ENCODE results near the gene PDZK1. TPM values are rescaled to one million over a fixed set of nuclear protein-coding genes. Genes with fewer than 3 reads are reported as not detected.

PDZK1 gene
- total RNA-seq, 1 experiment from 2014 or later: 1.3 TPM

GRCh38 chr1:145695821-145696629, 11.1 kb downstream of the PDZK1 start:
- intact Hi-C loops (cut with micrococcal nuclease; ENCODE audit: unreplicated experiment): no loop called here
- BruUV-seq (replicated peaks): no TSS peak
- TF ChIP-seq, protein P1, sequence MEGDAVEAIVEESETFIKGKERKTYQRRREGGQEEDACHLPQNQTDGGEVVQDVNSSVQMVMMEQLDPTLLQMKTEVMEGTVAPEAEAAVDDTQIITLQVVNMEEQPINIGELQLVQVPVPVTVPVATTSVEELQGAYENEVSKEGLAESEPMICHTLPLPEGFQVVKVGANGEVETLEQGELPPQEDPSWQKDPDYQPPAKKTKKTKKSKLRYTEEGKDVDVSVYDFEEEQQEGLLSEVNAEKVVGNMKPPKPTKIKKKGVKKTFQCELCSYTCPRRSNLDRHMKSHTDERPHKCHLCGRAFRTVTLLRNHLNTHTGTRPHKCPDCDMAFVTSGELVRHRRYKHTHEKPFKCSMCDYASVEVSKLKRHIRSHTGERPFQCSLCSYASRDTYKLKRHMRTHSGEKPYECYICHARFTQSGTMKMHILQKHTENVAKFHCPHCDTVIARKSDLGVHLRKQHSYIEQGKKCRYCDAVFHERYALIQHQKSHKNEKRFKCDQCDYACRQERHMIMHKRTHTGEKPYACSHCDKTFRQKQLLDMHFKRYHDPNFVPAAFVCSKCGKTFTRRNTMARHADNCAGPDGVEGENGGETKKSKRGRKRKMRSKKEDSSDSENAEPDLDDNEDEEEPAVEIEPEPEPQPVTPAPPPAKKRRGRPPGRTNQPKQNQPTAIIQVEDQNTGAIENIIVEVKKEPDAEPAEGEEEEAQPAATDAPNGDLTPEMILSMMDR (IDR thresholded peaks at IDR 0.05; ENCODE audit: unreplicated experiment): no peak

DNA sequence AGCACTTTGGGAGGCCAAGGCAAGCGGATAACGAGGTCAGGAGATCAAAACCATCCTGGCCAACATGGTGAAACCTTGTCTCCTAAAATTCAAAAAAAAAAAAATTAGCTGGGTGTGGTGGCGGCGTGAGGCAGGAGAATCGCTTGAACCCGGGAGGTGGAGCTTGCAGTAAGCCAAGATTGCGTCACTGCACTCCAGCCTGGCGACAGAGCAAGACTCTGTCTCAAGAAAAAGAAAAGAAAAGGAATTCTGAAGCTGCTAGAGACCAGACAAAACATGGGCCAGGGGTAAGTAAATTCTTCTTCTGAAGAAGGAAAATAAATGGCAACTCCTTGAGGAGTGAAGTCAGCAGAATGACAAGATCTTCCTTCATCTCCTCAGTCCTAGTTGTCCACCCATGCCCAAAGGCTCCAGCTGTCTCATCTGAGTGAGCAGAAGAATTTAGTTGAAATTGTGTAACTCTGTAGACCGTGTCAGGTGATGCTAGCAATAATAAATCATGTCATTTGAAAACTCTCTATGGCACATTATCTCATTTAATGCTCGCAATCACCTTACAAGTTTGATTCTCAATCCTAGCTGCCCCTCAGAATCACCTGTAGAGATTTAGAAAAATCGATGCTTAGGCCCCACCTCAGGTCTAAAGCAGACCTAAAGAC, 14.3 kb downstream of the PDZK1 start:
- no peak for DNase-seq
- Mint-ChIP-seq H3K36me3 (ENCODE audit: insufficient read depth, unreplicated experiment) (no peaks in the 10 kb centered on the region), H3K4me1 (ENCODE audit: low read depth, unreplicated experiment) (peaks cover 17% of the 10 kb centered on the region), H3K27me3 (ENCODE audit: unreplicated experiment) (no peaks in the 10 kb centered on the region), H3K9me3 (ENCODE audit: low read depth, unreplicated experiment) (no peaks in the 10 kb centered on the region), H3K27ac (ENCODE audit: unreplicated experiment) (no peak overlapping the region), H3K4me3 (ENCODE audit: low read depth, unreplicated experiment) (no peak overlapping the region)
- CTCF ChIA-PET: interaction anchor here (0.7 kb wide), 3 partner anchors 18 to 152 kb away, joined by 3 to 6 read pairs (median 5); partner anchors contain the start of gene NUDT17
- intact Hi-C loops (cut with micrococcal nuclease; ENCODE audit: unreplicated experiment): no loop called here
- TF ChIP-seq, protein P1 (IDR thresholded peaks at IDR 0.05; ENCODE audit: unreplicated experiment): no peak
- no TSS peak for BruUV-seq (replicated peaks)

More at GRCh38 chr1:145695821-145696629, 11.1 kb downstream of the PDZK1 start:
- CTCF ChIA-PET: no interaction called here
- Mint-ChIP-seq H3K36me3 (ENCODE audit: insufficient read depth, unreplicated experiment) (no peaks in the 10 kb centered on the region), H3K27me3 (ENCODE audit: unreplicated experiment) (no peaks in the 10 kb centered on the region), H3K4me1 (ENCODE audit: low read depth, unreplicated experiment) (peaks cover 3% of the 10 kb centered on the region), H3K27ac (ENCODE audit: unreplicated experiment) (no peak overlapping the region), H3K4me3 (ENCODE audit: low read depth, unreplicated experiment) (no peak overlapping the region), H3K9me3 (ENCODE audit: low read depth, unreplicated experiment) (no peaks in the 10 kb centered on the region)
- DNase-seq: no peak

DNA sequence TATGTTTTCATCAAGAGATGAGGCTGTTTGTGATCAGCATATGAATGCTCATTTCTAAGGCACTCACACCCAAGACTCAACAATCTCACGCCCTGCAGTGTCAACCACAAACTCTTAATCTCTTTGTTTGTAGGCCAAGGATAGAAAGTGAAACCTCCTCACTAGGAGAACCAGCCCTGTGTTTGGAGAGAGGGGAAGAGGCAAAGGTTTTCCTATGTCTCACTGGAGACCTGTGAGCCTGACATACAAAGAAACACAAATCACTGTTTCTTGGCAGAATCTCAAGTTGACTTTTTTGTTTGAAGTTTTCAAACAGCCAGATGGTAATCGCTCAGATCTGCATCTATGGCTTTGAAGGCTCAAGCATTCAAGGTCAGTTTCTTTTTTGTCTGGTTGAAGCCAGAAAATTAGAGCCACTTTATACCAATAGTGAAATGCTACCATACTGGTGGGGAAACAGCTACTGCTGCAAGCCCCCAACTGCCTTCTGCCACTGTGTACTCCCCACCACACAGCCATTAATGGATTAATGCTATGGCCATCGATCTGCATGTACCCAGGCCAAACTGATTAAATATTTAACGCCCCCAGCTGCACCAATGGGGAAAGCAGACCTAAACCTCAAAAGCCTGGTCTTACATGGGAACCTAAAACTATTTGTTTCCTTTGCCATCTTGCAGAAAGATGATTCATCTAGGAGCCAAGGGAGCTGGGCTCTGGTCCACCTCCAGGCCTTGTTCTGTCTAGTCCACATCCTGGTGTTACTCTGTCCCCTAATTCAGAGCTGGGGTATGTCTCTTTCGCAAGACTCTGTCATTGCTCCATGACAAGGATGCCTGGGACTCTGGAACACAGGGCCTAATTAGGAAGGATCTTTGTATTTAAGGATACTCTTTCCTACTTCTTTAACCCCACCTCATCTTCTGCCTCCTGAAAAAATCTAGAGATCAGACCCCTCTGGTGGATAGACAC, 16.3 kb downstream of the PDZK1 start:
- Mint-ChIP-seq H3K4me3 (ENCODE audit: low read depth, unreplicated experiment) (no peak overlapping the region), H3K36me3 (ENCODE audit: insufficient read depth, unreplicated experiment) (no peaks in the 10 kb centered on the region), H3K9me3 (ENCODE audit: low read depth, unreplicated experiment) (no peaks in the 10 kb centered on the region), H3K27me3 (ENCODE audit: unreplicated experiment) (no peaks in the 10 kb centered on the region), H3K4me1 (ENCODE audit: low read depth, unreplicated experiment) (peaks cover 17% of the 10 kb centered on the region), H3K27ac (ENCODE audit: unreplicated experiment) (peak overlapping the region; percentile 33)
- CTCF ChIA-PET: interaction anchor here (0.7 kb wide), 1 partner anchor 10 kb away, joined by 5 read pairs; no protein-coding TSS in a partner anchor
- intact Hi-C loops (cut with micrococcal nuclease; ENCODE audit: unreplicated experiment): no loop called here
- TF ChIP-seq, protein P1 (IDR thresholded peaks at IDR 0.05; ENCODE audit: unreplicated experiment): no peak
- peak; percentile 34 for DNase-seq
- BruUV-seq (replicated peaks): no TSS peak

GRCh38 chr1:145689922-145690321, 17.2 kb downstream of the PDZK1 start:
- Mint-ChIP-seq H3K4me1 (ENCODE audit: low read depth, unreplicated experiment) (peaks cover 17% of the 10 kb centered on the region), H3K4me3 (ENCODE audit: low read depth, unreplicated experiment) (no peak overlapping the region), H3K36me3 (ENCODE audit: insufficient read depth, unreplicated experiment) (no peaks in the 10 kb centered on the region), H3K27me3 (ENCODE audit: unreplicated experiment) (no peaks in the 10 kb centered on the region), H3K9me3 (ENCODE audit: low read depth, unreplicated experiment) (no peaks in the 10 kb centered on the region), H3K27ac (ENCODE audit: unreplicated experiment) (no peak overlapping the region)
- TF ChIP-seq, protein P1 (IDR thresholded peaks at IDR 0.05; ENCODE audit: unreplicated experiment): no peak
- no peak for DNase-seq
- CTCF ChIA-PET: no interaction called here
- BruUV-seq (replicated peaks): no TSS peak
- intact Hi-C loops (cut with micrococcal nuclease; ENCODE audit: unreplicated experiment): no loop called here
